SK-N-SH (cell line): ENCODE results near the gene SV2C.

Experiments
- CHD2 ChIP-seq: fragments of 150-350 bp; IDR thresholded peaks from 2 replicates; pipeline ENCODE4 v1.6.1; 2018; ENCODE audit warnings: low read length; ENCODE audit not compliant: partially characterized antibody
- CTCF ChIP-seq: fragments of 200-600 bp; sonication (generic); IDR thresholded peaks from 2 replicates; pipeline ENCODE4 v1.6.1; 2017; ENCODE audit warnings: antibody characterized with exemption, mild to moderate bottlenecking, moderate library complexity
- MXI1 ChIP-seq: IDR thresholded peaks from 2 replicates; pipeline ENCODE4 v1.6.1; 2012; ENCODE audit warnings: mild to moderate bottlenecking, low read depth, low read length, improper control_type of control experiment
- RCOR1 ChIP-seq: fragments of 150-350 bp; IDR thresholded peaks from 2 replicates; pipeline ENCODE4 v1.6.1; 2017; ENCODE audit warnings: antibody characterized with exemption, low read length
- SMC3 ChIP-seq: IDR thresholded peaks from 2 replicates; pipeline ENCODE4 v1.6.1; 2012; ENCODE audit warnings: low read depth, low read length, improper control_type of control experiment
- TEAD4 ChIP-seq: IDR thresholded peaks from 2 replicates; pipeline ENCODE4 v1.4.0; 2012; ENCODE audit warnings: mild to moderate bottlenecking, borderline replicate concordance; ENCODE audit not compliant: insufficient read depth
- YY1 ChIP-seq: IDR thresholded peaks from 2 replicates; pipeline ENCODE4 v1.4.0; 2012; ENCODE audit warnings: low read depth, mild to moderate bottlenecking
- TF ChIP-seq, protein P1 (sequence below): IDR thresholded peaks from 2 replicates; pipeline ENCODE4 v1.4.0; 2012; ENCODE audit warnings: low read depth, borderline replicate concordance
- TF ChIP-seq, protein P2 (sequence below): IDR thresholded peaks from 2 replicates; pipeline ENCODE4 v1.6.1; 2012; ENCODE audit warnings: mild to moderate bottlenecking, low read depth, low read length, moderate library complexity
- TF ChIP-seq, protein P3 (sequence below): IDR thresholded peaks from 2 replicates; pipeline ENCODE4 v1.4.0; 2012; ENCODE audit warnings: low read depth

DNA sequence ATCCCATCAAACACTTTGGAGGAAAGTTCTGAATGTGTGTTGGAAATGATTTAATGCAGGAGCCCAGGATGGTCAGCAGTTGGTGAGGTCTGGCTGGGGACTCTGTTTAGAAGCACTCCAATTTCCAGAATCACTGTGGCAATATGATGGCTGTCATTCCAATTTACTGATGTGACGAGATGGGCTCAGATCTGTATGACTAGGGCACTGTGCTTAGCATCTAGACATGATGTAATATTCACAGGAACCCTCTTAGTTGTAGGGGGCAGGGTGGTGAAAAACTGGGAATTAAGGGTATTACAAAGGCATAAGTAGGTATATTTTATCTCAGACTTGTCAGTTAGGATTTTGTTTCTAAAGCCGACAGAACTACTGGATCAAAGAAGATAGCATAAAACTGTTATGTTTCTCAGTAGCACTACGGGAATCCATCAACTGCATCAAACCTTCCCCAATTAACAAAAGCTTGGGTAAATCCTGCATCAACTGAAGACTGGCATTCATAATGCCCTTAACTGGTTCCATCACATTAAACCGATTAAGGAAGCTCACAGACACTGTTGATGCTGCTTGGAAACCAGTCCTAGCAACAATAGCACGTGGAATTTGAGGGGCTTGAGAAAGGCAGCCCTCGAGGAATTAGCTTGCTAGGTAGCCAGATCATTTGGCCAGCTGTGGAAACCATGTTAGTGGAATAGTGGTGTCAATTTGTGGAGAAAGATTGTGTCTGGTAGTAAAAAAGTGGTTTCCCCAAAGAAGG lies 86.1 kb downstream of the SV2C start:
- TF ChIP-seq CTCF (no peak), YY1 (no peak), MXI1 (no peak), RCOR1 (no peak), TEAD4 (no peak), SMC3 (no peak), CHD2 (no peak)
- TF ChIP-seq, protein P1, sequence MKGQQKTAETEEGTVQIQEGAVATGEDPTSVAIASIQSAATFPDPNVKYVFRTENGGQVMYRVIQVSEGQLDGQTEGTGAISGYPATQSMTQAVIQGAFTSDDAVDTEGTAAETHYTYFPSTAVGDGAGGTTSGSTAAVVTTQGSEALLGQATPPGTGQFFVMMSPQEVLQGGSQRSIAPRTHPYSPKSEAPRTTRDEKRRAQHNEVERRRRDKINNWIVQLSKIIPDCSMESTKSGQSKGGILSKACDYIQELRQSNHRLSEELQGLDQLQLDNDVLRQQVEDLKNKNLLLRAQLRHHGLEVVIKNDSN = no peak
- TF ChIP-seq, protein P2, sequence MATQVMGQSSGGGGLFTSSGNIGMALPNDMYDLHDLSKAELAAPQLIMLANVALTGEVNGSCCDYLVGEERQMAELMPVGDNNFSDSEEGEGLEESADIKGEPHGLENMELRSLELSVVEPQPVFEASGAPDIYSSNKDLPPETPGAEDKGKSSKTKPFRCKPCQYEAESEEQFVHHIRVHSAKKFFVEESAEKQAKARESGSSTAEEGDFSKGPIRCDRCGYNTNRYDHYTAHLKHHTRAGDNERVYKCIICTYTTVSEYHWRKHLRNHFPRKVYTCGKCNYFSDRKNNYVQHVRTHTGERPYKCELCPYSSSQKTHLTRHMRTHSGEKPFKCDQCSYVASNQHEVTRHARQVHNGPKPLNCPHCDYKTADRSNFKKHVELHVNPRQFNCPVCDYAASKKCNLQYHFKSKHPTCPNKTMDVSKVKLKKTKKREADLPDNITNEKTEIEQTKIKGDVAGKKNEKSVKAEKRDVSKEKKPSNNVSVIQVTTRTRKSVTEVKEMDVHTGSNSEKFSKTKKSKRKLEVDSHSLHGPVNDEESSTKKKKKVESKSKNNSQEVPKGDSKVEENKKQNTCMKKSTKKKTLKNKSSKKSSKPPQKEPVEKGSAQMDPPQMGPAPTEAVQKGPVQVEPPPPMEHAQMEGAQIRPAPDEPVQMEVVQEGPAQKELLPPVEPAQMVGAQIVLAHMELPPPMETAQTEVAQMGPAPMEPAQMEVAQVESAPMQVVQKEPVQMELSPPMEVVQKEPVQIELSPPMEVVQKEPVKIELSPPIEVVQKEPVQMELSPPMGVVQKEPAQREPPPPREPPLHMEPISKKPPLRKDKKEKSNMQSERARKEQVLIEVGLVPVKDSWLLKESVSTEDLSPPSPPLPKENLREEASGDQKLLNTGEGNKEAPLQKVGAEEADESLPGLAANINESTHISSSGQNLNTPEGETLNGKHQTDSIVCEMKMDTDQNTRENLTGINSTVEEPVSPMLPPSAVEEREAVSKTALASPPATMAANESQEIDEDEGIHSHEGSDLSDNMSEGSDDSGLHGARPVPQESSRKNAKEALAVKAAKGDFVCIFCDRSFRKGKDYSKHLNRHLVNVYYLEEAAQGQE = no peak
- TF ChIP-seq, protein P3, sequence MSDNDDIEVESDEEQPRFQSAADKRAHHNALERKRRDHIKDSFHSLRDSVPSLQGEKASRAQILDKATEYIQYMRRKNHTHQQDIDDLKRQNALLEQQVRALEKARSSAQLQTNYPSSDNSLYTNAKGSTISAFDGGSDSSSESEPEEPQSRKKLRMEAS = no peak
